Measurements from ENCODE around the gene DUSP22.
"Not testable (repeated sequence)": the region's sequence is repeated elsewhere in the genome, so short reads cannot be mapped to it uniquely, and the experiment has no call there.

Gene DUSP22

DNA sequence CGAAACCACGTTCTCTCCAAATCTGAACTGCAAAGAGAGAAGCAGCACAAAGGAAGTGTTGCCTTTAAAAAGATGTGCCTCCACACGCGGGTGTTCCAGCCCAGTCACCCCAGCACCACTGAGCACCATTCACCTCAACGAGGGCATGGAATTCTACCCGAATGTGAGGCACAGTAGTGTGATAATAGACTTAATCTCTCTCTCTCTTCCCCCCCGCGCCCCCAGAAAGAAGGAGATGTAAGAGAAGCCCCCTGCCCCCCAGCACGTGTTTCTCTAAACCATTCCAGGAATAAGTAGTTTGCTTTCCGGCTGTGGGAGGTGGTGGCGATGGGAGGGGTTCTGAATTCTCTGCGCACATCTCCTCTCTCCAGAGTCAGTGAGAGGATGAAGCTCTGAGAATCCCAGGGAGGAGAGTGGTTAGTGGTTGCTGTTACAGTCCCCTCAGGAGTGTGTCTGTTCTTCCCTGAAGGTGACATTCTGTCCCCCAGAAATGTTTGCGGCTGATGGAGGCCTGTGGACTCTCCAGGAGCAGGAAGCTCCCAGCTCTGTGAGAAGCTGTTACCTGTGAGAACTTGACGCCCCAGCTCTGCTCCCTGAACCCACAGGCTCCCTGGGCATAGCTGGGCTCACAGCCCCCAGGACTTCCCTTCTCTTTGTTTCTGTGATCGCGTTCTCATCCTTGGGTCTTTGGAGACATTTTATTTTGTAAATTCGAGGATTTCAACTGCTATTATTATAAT lies 75.8 kb downstream of the DUSP22 start:
- no peak for DNase-seq

DNA sequence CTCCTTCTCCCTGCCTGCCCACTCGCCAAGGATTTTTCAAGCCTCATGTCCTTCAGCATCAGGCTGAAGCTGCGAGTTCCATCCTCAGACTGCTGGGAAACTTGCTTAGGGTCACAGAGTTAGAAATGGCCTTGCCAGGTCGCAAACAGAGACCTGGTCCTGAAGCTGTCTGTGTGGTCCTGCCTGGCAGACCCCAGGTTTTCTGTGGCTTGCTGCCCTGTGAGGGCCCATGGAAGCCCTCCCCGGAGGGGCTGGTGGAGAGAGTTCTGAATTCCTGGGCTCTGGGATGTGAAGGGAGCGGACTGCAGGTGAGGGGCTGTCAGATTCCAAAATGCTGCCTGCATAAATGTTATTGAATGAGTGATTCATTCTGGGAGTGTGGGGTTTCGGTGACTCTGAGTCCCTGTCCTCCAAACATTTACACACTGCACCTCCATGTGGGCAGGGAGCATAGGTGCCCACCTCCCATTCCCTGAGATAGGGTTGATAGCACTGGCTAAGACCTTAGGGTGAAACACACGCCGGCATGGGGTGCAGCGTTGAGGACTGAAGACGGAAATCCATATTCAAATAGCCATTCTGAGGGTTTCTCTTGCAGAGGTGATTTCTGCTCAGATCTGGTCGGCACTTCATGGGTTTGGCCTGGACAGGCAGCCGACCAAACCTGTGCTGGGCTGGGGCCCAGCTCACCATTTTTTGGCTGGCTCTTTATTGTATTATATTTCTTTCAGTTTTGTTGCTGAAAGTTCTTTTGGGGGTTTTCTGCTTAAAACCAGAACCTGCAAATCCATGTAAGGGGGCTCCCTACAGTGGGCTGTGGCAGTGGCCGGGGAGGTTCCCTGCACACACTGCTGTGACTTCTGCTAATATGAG lies 77.5 kb downstream of the DUSP22 start:
- no peak for DNase-seq

- DNase-seq = no peak
Measured at GRCh38 chr6:370555-370954, 78.3 kb downstream of the DUSP22 start.

DNA sequence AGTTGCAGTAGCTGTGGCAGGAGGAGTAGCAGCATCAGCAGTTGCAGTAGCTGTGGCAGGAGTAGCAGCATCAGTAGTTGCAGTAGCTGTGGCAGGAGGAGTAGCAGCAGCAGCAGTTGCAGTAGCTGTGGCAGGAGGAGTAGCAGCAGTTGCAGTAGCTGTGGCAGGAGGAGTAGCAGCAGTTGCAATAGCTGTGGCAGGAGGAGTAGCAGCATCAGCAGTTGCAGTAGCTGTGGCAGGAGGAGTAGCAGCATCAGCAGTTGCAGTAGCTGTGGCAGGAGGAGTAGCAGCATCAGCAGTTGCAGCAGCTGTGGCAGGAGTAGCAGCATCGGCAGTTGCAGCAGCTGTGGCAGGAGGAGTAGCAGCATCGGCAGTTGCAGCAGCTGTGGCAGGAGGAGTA lies 79.6 kb downstream of the DUSP22 start:
- not testable (repeated sequence) for DNase-seq

DNA sequence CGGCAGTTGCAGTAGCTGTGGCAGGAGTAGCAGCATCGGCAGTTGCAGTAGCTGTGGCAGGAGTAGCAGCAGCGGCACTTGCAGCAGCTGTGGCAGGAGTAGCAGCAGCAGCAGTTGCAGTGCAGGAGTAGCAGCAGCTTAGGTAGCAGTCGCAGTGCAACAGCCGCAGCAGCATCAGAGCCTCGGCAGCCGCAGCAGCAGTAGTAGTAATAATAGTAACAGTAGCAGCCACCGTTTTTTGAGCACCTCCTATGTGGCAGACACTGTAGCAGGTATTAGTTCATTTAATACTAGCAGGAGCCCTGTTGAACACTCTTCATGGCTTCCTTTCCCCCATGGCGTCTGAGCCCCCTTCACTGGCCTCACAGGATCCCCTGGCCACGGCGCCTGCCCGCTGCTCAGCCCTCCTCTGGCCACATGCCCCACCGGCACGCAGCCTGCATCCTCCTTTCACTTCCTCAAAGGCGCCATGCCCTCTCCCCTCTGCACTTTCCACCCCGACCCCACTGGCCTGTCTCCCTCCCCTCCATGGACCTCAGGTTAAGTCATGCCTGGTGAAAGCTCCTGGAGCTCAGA lies 80.1 kb downstream of the DUSP22 start:
- no peak for DNase-seq

DNA sequence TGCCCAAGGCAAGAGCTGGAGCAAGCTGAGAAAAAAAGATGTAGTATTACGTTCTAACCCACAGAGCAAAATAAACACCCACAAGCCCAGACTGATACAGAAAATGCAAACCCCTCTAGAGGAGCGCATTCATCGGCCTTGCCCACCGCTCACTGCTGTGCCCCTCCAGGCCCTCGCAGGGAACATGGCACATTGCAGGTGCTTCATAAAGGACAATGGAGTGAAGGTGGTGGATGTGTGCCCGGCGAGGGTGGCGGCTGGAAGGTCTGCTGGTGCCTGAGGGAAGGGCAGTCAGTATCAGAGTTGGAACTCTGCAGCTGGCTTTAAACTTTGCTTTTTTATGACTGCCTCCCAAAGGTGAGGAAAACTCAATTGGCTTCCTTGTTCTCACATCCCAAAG lies 80.7 kb downstream of the DUSP22 start:
- DNase-seq = no peak

DNA sequence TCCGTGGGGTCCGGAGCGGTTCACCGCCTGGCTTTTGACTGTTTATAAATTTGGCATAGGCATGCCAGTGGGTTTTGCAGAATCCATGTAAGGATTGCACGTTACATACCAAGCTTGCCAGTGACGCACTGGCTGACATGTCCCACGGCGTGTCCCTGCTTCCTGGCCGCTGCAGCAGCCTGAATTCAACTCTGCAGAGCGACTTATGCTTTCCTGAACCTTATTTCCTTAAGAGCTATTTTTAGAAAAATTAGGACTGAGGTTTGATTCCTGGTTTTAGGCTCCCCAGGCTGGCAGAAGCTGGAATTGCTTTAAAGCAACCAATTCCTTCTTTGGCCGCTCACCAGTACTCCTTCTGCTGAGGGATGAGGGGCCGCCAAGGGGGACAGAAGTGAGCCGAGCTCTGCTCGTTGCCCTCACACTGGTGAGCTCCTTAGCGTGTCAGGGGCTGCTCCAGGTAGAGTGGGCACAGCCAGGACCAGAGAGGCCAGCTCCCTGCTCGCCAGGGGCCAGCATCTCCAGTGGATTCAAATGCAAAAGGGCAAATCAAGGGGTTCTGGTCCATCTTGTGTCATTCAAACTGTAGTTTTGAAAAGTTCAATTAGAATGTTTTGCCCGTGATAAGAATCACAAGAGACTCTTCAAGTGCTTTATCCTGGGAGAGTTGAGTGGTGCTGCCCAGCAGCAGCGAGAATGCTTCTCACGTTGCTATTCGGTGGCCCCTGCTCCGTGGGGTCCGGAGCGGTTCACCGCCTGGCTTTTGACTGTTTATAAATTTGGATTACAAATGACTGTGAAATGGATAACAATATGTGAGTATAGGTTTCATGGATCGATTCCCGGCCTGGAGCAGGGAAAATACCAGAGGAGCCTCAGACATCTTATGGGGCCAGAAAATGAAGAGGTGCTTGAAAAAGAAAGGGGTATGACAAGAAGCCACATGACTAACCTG lies 81.8 kb downstream of the DUSP22 start:
- DNase-seq = no peak

- DNase-seq = no peak
Measured at GRCh38 chr6:374956-375355, 82.7 kb downstream of the DUSP22 start.

DNA sequence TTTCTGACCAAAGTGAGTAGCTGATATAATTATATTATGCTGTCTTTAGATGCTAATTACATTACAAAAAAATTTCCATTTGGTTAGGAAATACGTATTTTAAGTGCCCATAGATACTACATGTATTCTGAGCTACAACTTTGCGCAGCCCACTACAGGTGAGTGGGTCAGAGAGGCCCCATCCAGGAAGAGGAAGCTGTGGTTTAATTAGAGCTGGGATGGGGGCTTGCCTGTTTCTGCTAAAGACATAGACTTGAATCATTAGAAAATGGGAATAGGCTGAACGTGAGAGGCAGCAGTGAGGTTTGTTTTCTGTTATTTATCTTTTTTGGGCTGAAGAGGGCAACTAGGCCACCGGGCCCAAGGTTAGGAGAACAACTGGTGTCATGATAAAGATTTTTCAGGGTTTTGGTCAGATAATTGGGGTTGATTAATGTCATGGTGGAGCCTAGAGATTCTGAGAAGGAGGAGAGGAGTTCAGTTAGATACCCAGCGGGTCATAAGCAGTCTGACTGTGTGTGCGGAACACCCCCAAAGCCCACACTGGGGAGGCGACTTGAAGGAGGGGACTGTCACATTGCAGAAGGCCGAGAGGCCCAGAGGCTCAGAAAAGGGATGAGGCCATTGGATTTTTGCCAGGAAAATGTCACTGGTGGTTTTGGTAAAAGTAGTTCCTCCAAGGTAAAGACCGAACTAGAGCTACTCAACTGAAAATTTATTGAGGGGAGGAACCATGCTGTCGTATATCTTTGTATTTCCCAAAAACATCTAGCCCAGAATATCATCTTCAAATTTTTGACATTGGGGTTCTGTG lies 84.7 kb downstream of the DUSP22 start:
- DNase-seq = no peak

DNA sequence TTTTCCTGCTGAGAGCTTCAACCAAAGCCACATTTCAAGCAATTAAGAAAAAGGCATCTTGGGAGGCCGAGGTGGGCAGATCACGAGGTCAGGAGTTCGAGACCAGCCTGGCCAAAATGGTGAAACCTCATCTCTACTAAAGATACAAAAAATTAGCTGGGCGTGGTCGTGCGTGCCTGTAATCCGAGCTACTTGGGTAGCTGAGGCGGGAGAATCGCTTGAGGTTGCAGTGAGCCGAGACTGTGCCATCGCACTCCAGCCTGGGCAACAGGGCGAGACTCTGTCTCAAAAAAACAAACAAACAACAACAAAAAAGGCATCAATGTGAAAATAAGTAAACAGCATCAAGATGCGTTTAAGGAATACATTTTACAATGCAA lies 85.3 kb downstream of the DUSP22 start:
- not testable (repeated sequence) for DNase-seq

DNA sequence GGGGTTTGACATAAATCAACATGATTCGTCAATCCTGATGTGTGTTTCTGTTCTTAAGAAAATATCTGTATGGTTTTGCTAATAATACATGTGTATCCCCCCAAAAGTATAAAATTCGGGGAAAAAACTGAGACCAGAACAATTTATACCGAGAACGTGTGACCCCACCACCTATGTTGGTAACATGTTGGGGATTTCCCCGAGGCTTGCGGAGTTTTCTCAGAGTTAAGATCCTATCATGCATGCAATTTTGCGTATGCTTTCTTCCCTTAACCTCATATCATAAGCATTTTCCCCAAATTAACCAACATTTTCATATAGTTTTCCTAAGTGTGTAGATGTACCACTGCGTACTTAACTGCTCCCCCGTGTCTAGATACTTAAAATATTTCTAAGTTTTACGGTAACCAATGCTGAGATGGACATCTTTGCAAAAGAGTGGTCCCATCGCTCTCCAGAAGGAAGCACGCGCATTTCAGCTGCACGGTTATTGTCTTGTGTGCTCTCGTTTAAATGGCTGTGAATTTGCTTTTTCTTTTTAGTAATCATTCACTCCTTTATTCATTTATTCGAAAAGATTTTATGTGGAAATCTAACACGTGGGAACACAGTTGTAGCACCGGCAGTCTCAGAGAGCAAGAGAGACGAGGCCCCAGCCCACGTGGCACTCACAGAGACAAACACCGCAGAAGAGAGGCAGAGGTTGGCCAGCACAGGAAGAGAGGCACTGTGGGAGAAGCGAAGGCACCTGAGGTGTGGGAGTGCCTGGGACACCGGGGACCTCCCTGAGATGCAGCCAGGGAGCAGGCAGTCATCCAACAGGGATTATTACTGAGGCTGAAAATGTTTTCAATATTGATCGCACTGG lies 86.0 kb downstream of the DUSP22 start:
- DNase-seq = no peak

- no peak for DNase-seq
Measured at GRCh38 chr6:378958-379409, 86.7 kb downstream of the DUSP22 start.

DNA sequence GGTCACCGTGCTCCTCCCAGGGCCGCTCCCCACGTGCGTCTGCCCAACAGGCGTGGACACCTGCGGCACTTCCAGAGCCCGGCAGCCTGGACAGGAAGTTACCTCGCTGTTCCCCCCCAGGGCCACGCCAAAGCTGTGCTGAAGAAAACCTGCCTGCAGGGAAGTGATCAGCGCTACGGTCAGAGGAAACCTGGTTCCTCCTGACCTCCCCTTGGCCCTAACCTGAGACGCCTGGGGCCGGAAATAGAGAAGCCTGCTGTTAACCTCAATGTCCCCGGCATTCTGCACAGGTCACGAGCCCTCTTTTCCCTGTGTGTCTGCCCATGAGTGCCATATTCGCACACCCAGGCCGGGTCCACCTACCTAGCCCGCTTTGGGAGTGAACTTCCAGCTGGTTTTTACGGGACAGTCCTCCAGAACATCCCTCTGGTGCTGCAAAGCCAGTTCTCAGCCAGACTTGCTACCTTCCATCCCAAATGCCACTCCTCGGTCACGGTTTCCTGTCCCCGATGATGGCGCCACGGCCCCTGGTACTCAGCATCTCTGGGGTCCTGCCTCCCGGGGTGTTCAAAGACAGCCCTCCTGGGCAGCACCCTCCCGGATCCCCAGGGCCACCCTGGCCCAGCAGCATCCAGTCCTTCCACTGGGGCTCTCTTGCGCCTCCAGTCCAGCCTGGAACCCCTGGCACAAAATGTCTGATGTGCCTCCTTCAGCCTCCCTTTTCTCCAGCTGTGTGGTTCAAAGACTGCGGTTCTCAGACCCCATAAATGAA lies 87.3 kb downstream of the DUSP22 start:
- DNase-seq = no peak

GRCh38 chr6:380234-381218 lies 88.2 kb downstream of the DUSP22 start:
- no peak for DNase-seq

GRCh38 chr6:381742-382461 lies 89.6 kb downstream of the DUSP22 start:
- no peak for DNase-seq

- DNase-seq = no peak
Measured at GRCh38 chr6:382883-383810, 90.9 kb downstream of the DUSP22 start.

DNA sequence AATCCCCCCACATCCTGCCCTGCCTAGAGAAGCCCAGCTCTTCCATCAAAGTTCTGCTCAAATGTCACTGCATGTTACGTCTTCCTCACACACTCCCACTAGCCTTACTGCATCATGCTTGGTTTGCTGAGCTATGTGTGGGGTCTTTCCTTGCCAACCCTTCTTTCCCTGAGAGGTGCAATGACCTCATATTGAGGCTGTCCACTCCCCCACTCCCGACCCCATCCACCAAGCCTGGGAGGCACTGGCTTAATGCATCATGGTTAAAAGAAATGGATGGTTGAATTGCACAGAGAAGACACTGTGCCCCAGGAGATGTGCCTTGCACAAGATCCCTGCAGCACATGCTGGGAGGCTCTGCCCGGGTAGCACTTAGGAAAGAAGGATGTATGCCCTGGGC lies 91.6 kb downstream of the DUSP22 start:
- no peak for DNase-seq

Data from stimulated activated naive CD4-positive, alpha-beta T cell treated with Interleukin-2 at 50 U/mL for 16 hours (primary cell).